GM18508 (cell line): Measurements from ENCODE around the gene WDR87.
"Not testable (repeated sequence)": the region's sequence is repeated elsewhere in the genome, so short reads cannot be mapped to it uniquely, and the experiment has no call there.

Source experiments
- ATAC-seq: cut with Tn5 transposase; IDR thresholded peaks from one replicate; pipeline ENCODE4 v1.9.1; 2021; ENCODE audit warnings: moderate number of reproducible peaks; ENCODE audit not compliant: insufficient read depth, unreplicated experiment

Gene WDR87

DNA sequence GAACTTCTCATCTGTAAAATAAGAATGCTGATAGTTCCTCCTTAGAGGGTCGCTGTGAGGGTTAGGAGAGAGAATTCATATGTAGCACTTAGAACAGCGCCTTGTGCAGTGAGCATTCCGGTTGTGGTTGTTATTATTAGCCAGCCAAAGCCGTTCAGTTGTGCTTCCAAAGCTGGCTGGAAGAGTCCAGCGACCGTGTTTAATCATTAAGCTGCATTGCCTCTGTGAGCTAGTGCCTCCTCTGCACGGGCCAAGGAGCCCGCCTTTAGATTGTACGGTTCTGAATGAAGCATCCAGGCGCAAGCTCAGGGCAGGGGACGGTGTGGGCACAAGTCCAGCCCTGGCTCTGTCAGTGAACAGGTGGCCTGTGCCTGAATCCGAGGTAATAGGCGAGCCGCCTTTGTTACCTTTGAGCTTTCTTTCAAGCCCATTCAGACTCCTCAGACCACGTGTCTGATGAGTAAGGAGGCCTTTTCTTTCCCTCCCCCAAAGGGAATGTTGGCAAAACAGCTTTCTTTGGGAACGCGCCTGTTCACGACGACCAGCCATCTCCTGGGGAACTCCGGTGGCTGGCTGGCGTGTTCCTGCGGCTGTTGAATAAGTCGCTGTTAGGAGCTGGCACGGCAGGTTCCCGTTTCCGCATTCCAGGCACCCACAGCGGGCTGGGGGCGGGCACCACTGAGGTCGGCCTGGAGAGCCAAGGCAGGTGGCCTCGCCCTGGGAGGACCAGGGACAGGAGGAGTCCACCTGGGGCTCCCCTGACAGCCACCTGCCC is 25.7 kb upstream of the WDR87 start:
- no peak for ATAC-seq

- ATAC-seq: no peak
Measured at GRCh38 chr19:37930416-37930815, 24.0 kb upstream of the WDR87 start.

GRCh38 chr19:37929355-37929923 is 23.0 kb upstream of the WDR87 start:
- no peak for ATAC-seq

- no peak for ATAC-seq
Measured at GRCh38 chr19:37928527-37929286, 22.3 kb upstream of the WDR87 start.

DNA sequence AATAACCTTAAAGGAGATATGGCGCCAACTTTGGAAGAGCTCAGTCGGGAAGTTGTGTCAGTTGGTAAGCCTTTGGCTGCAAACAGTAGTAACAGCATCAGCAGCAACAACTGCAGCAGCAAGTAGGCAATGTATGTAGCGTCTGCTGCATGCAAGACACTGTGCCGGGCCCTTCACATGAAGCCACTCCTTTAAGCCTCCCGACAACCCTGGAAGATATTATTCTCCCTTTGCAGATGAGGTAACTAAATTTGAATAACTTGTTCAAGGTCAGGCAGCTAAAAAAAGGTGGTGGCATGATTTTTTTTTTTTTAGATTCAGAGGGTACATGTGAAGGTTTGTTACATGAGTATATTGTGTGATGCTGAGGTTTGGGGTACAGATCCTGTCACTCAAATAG is 20.3 kb upstream of the WDR87 start:
- no peak for ATAC-seq

GRCh38 chr19:37926255-37926654 is 19.9 kb upstream of the WDR87 start:
- no peak for ATAC-seq

- no peak for ATAC-seq
Measured at GRCh38 chr19:37925212-37925611, 18.8 kb upstream of the WDR87 start.

GRCh38 chr19:37924573-37924972 is 18.2 kb upstream of the WDR87 start:
- not testable (repeated sequence) for ATAC-seq

- ATAC-seq: no peak
Measured at GRCh38 chr19:37920591-37921450, 14.4 kb upstream of the WDR87 start.

- no peak for ATAC-seq
Measured at GRCh38 chr19:37914908-37915307, 8.5 kb upstream of the WDR87 start.

GRCh38 chr19:37909661-37910199 is 3.3 kb upstream of the WDR87 start:
- ATAC-seq: no peak

- ATAC-seq: no peak
Measured at GRCh38 chr19:37907735-37908455, 1.5 kb upstream of the WDR87 start.

GRCh38 chr19:37906869-37907734 is 708 bp upstream of the WDR87 start, which contains the start of gene SIPA1L3:
TSS of gene SIPA1L3 (plus strand) at chr19:37907208. CDS start at chr19:38081566, 174,358 bp downstream.
- peak; percentile 58 for ATAC-seq

GRCh38 chr19:37903096-37903495 is 3.3 kb downstream of the WDR87 start:
- ATAC-seq: no peak

DNA sequence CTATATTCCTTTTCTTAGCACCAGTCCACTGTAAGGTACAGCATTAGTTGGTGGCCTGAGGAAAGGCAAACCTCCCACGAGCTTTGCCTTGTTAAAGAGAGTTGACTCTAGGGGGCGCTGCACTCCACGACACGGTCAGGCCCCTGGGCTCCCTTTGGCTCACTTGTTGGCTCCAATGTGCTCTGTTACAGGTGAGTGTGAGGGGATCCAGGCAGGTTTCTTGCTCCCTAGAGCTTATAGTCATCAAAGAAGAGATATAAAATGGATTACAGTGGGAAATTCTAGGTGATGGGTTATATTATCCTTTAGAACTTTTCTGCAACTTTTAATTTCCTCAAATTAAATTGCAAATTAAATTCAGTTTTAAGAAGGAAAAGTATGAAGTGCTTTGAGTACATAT is 3.7 kb downstream of the WDR87 start:
- ATAC-seq: no peak

DNA sequence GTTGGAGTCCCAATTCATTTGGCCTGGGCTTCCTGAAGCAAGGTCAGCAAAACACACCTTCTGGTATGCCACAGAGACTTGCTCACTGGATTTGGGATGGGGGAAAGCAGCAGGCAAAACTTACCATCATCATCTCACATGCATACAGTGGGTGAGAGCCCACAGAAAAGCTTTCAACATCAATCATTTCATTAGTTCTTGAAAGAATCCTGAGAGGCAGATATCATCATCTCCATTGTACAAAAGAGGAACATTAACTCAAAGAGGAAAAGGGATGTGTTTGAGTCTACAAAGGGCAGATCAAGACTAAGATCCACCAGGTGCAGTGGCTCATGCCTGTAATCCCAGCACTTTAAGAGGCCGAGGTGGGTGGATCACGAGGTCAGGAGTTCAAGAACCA is 6.4 kb downstream of the WDR87 start:
- no peak for ATAC-seq

DNA sequence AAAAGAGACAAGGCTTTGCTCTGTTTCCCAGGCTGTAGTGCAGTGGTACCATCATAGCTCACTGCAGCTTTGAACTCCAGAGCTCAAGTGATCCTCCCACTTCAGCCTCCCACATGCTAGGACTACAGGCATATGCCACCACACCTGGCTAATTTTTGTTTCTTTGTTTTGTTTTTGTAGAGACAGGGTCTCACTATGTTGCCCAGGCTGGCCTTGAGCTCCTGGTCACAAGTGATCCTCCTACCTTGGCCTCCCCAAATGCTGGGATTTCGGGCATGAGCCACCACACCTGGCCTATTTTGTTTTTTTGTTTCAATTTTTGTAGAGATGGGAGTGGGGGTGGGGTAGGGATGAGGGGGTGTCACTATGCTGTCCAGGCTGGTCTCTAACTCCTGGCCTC is 6.9 kb downstream of the WDR87 start:
- no peak for ATAC-seq

- ATAC-seq: no peak
Measured at GRCh38 chr19:37896180-37896579, 10.2 kb downstream of the WDR87 start.
